Pericardium fibroblast (primary cell): ENCODE results near the gene RAP1A. TPM values are rescaled to one million over a fixed set of nuclear protein-coding genes. Genes with fewer than 3 reads are reported as not detected.

Experiments
- total RNA-seq: library from RNA; depleted of rRNA; stranded (reverse); fragments of >200 nt; gene quantifications from 2 replicates; pipeline ENCODE4 v1.2.3, GENCODE V29; 2015

Gene RAP1A
- 20.4 and 21.4 TPM in 2 replicates for total RNA-seq

GRCh38 chr1:111619635-111620440, at the start of gene RAP1A:
Gene RAP1A, plus strand, starts transcription at chr1:111619789. Its CDS starts 71,572 bp downstream, at chr1:111691361.

GRCh38 chr1:111739194-111739924, 119.8 kb downstream of the RAP1A start, which contains the start of gene INKA2:
Gene INKA2, minus strand, starts transcription at chr1:111739395. Its CDS starts 153 bp downstream, at chr1:111739242.

DNA sequence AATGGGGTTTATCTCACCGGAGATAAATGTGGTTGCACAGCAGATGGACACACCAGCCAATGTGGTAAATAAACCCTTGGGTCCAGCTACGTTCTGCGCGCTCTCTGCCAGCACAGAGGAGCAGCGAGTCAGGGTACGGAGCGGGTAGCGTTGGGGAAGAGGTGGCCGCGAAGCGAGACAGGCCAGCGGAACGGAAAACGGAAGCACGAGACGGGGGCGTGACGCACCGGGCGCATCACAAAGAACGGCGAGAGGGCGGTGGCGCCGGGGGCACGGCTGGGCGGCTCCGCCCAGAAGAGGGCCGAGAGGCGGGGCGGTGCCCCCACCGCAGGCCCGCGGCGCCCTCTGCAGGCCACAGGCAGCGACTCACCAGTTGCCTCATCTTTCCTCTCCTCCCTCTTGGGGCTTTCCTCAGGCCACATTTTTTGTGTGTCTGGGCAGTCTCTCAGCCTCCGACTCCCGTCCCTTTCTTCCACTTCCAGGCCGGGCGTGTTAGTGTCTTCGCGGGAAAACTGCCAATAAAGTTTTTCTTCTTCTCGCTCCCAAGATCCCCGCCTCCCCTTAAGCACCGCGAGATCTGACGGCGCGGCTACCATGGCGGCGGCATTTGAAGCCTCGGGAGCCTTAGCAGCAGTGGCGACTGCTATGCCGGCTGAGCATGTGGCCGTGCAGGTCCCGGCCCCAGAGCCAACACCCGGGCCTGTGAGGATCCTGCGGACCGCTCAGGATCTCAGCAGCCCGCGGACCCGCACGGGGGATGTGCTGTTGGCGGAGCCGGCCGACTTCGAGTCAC, 135.9 kb downstream of the RAP1A start, which contains the start of gene DDX20:
DDX20 (plus strand) TSS at position 571 of the 793 bp plus-strand sequence; CDS start at position 595, 24 bp downstream.

Other genes starting within 250 kb of the RAP1A start
- 0.47 and 0.51 TPM in 2 replicates for gene OVGP1, start 192.1 kb upstream of the RAP1A start, total RNA-seq
- gene WDR77, start 170.5 kb upstream of the RAP1A start, total RNA-seq: 15.8 and 24.3 TPM in 2 replicates
- 196 and 205 TPM in 2 replicates for gene ATP5PB, start 170.3 kb upstream of the RAP1A start, total RNA-seq
- gene C1orf162, start 145.8 kb upstream of the RAP1A start, total RNA-seq: not detected in 2 replicates
- gene ADORA3, start 116.2 kb upstream of the RAP1A start, total RNA-seq: not detected in 2 replicates
- not detected in 2 replicates for gene TMIGD3, start 116.2 kb upstream of the RAP1A start, total RNA-seq
- 4.1 and 11.8 TPM in 2 replicates for gene INKA2, start 119.6 kb downstream of the RAP1A start, total RNA-seq
- gene DDX20, start 136.1 kb downstream of the RAP1A start, total RNA-seq: 10.4 and 18.1 TPM in 2 replicates